ENCODE measurements around the gene MRFAP1L1. TPM values are rescaled to one million over a fixed set of nuclear protein-coding genes. Genes with fewer than 3 reads are reported as not detected.

Gene MRFAP1L1
- total RNA-seq, 2 experiments from 2014 or later = 26.6 to 27.0 TPM

DNA sequence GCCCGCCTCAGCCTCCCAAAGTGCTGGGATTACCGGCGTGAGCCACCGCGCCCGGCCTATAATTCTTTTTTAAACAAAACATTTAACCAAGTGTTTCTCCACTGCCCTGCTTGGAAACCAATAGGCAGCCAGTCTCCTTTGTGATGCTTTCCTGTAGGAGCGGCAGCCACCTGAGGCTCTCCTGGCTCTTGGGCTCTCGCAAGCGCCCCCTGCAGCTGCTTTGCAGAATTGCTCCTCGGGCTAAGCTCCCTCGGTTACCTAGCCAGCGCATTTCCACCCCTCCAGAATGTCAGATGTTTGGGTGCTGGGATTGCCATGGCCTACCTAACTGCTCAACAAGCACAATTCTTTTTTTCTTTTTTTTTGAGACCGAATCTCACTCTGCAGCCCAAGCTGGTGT lies 8.3 kb downstream of the MRFAP1L1 start:
- POLR2A ChIA-PET = interaction anchor here (0.7 to 9.9 kb wide), 4 partner anchors 11 to 208 kb away, joined by 3 to 245 read pairs (median 16); partner anchors contain the start of gene TBC1D14
- Mint-ChIP-seq H3K36me3 (ENCODE audit: low read depth) (peaks cover 63% of the 10 kb centered on the region), H3K9me3 (no peaks in the 10 kb centered on the region), H3K4me3 (no peak overlapping the region), H3K4me1 (ENCODE audit: low read depth) (peaks cover 69% of the 10 kb centered on the region), H3K27ac (no peak overlapping the region), H3K27me3 (no peaks in the 10 kb centered on the region)
- CTCF ChIA-PET = interaction anchor here (1.1 to 4.1 kb wide), 4 partner anchors 10 to 26 kb away, joined by 3 to 32 read pairs (median 5); a partner anchor contains a TSS
- Histone ChIP-seq H3K4me1 (ENCODE audit: insufficient read depth, low read length) (peaks cover 60% of the 10 kb centered on the region), H3K36me3 (ENCODE audit: insufficient read depth, low read length) (peaks cover 29% of the 10 kb centered on the region), H3K27ac (ENCODE audit: low read depth in 1 of 2, low read length in 2 of 2) (no peak overlapping the region), H3K27me3 (ENCODE audit: control insufficient read depth in 1 of 2, insufficient read depth in 2 of 2, low read length in 2 of 2) (no peaks in the 10 kb centered on the region), H3K9me3 (ENCODE audit: control insufficient read depth in 1 of 2, insufficient read depth in 1 of 2, low read length in 2 of 2) (no peaks in the 10 kb centered on the region), H3K4me3 (ENCODE audit: low read length) (no peak overlapping the region)
- TF ChIP-seq, protein P1, sequence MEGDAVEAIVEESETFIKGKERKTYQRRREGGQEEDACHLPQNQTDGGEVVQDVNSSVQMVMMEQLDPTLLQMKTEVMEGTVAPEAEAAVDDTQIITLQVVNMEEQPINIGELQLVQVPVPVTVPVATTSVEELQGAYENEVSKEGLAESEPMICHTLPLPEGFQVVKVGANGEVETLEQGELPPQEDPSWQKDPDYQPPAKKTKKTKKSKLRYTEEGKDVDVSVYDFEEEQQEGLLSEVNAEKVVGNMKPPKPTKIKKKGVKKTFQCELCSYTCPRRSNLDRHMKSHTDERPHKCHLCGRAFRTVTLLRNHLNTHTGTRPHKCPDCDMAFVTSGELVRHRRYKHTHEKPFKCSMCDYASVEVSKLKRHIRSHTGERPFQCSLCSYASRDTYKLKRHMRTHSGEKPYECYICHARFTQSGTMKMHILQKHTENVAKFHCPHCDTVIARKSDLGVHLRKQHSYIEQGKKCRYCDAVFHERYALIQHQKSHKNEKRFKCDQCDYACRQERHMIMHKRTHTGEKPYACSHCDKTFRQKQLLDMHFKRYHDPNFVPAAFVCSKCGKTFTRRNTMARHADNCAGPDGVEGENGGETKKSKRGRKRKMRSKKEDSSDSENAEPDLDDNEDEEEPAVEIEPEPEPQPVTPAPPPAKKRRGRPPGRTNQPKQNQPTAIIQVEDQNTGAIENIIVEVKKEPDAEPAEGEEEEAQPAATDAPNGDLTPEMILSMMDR (IDR thresholded peaks at IDR 0.05) = peak; percentile 22
- ATAC-seq (ENCODE audit: poor library complexity) (peak; percentile 30), DNase-seq (peak in 10 of 14 experiments; percentile 25 to 73 (median 46))
- intact Hi-C loops (cut with DNase I, micrococcal nuclease) = no loop called here

DNA sequence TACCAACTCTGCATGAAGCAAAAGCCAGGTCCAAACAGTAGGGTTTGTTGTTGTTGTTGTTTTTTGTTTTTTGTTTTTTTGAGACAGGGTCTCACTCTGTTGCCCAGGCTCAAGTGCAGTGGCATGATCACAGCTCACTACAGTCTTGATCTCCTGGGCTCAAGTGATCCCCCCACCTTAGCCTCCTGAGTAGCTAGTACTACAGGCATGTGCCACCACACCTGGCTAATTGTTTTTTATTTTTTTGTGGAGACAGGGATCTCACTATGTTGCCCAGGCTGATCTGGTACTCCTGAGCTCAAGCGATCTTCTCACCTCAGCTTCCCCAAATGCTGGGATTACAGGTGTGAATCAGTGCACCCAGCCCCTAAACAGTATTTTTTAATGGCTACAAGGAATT lies 9.8 kb downstream of the MRFAP1L1 start:
- H3K27me3 ChIP-seq (ENCODE audit: control insufficient read depth in 1 of 2, insufficient read depth in 2 of 2, low read length in 2 of 2) = no peaks in the 10 kb centered on the region
- peaks cover 69% of the 10 kb centered on the region for H3K4me1 Mint-ChIP-seq (ENCODE audit: low read depth)
- ChIA-PET POLR2A (interaction anchor here (0.8 to 4.6 kb wide), 6 partner anchors 9 to 27 kb away, joined by 3 to 30 read pairs (median 9); partner anchors contain the start of gene MRFAP1L1), CTCF (interaction anchor here (1.5 to 4.1 kb wide), 3 partner anchors 11 to 25 kb away, joined by 3 to 32 read pairs (median 6); partner anchors contain the start of gene BLOC1S4)
- H3K4me1 ChIP-seq (ENCODE audit: insufficient read depth, low read length) = peaks cover 67% of the 10 kb centered on the region
- peaks cover 48% of the 10 kb centered on the region for H3K36me3 Mint-ChIP-seq (ENCODE audit: low read depth)
- ATAC-seq (ENCODE audit: poor library complexity) = no peak
- no peaks in the 10 kb centered on the region for H3K27me3 Mint-ChIP-seq
- H3K27ac ChIP-seq (ENCODE audit: low read depth in 1 of 2, low read length in 2 of 2) = peak overlapping the region; percentile 3 to 64
- no peaks in the 10 kb centered on the region for H3K9me3 ChIP-seq (ENCODE audit: control insufficient read depth in 1 of 2, insufficient read depth in 1 of 2, low read length in 2 of 2)
- no peak overlapping the region for H3K4me3 Mint-ChIP-seq
- peak overlapping the region; percentile 89 for H3K27ac Mint-ChIP-seq
- H3K36me3 ChIP-seq (ENCODE audit: insufficient read depth, low read length) = peaks cover 17% of the 10 kb centered on the region
- H3K9me3 Mint-ChIP-seq = no peaks in the 10 kb centered on the region
- TF ChIP-seq, protein P1 (IDR thresholded peaks at IDR 0.05) = no peak
- DNase-seq = no peak
- H3K4me3 ChIP-seq (ENCODE audit: low read length) = no peak overlapping the region
- intact Hi-C loops (cut with DNase I, micrococcal nuclease) = loop anchor here in 1 of 2 experiments (1.0 kb wide), 2 partner anchors 8 to 26 kb away; a partner anchor contains a TSS

DNA sequence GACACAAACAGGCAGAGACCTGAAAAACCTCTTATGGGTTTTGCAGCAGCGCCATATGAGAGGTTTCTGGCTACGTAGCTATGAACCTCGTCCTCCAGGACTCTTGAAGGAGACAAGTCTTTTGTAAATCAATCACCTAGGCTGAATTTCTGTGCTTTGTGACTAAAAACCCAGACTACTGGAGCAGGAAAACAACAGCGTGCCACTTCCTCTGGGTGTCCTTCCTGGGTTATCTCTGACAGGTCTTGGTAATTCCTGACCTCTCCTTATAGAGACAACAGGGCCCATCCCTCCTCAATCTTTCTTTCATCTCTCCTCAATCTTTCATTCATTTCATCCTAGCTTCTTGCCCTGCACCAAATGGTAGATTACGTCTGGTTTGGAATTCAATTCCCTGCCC lies 10.3 kb downstream of the MRFAP1L1 start:
- Histone ChIP-seq H3K4me1 (ENCODE audit: insufficient read depth, low read length) (peaks cover 70% of the 10 kb centered on the region), H3K36me3 (ENCODE audit: insufficient read depth, low read length) (peaks cover 17% of the 10 kb centered on the region), H3K27ac (ENCODE audit: low read depth in 1 of 2, low read length in 2 of 2) (peak overlapping the region; percentile 3 to 64), H3K27me3 (ENCODE audit: control insufficient read depth in 1 of 2, insufficient read depth in 2 of 2, low read length in 2 of 2) (no peaks in the 10 kb centered on the region), H3K9me3 (ENCODE audit: control insufficient read depth in 1 of 2, insufficient read depth in 1 of 2, low read length in 2 of 2) (no peaks in the 10 kb centered on the region), H3K4me3 (ENCODE audit: low read length) (no peak overlapping the region)
- peak overlapping the region; percentile 5 for H3K4me3 Mint-ChIP-seq
- TF ChIP-seq, protein P1 (IDR thresholded peaks at IDR 0.05) = no peak
- intact Hi-C loops (cut with DNase I, micrococcal nuclease) = loop anchor here in 1 of 2 experiments (1.0 kb wide), 1 partner anchor 25 kb away; a partner anchor contains a TSS
- no peaks in the 10 kb centered on the region for H3K27me3 Mint-ChIP-seq
- CTCF ChIA-PET = interaction anchor here (1.5 to 4.1 kb wide), 3 partner anchors 10 to 24 kb away, joined by 3 to 32 read pairs (median 6); partner anchors contain the start of gene BLOC1S4
- H3K4me1 Mint-ChIP-seq (ENCODE audit: low read depth) = peaks cover 69% of the 10 kb centered on the region
- DNase-seq (peak in 1 of 14 experiments; percentile 46), ATAC-seq (ENCODE audit: poor library complexity) (no peak)
- H3K36me3 Mint-ChIP-seq (ENCODE audit: low read depth) = peaks cover 43% of the 10 kb centered on the region
- peak overlapping the region; percentile 89 for H3K27ac Mint-ChIP-seq
- no peaks in the 10 kb centered on the region for H3K9me3 Mint-ChIP-seq
- POLR2A ChIA-PET = interaction anchor here (0.8 to 4.6 kb wide), 7 partner anchors 9 to 58 kb away, joined by 4 to 30 read pairs (median 8); a partner anchor contains a TSS

Measured in CD4-positive, alpha-beta T cell (primary cell).